Mammary epithelial cell (primary cell): ENCODE results near the gene TSC1.

Experiments used
- EZH2 ChIP-seq: IDR thresholded peaks from 2 replicates; pipeline ENCODE4 v1.6.1; 2012; ENCODE audit warnings: low read length, inconsistent platforms, borderline replicate concordance
- TF ChIP-seq, protein P1 (sequence below), 2 donors: IDR thresholded peaks in 1 of 2; conservative IDR thresholded peaks in 1 of 2; 2 replicates each; pipeline ENCODE4 v1.5.1; 2011 to 2012; ENCODE audit warnings: inconsistent platforms in 2 of 2, low read length in 2 of 2, mild to moderate bottlenecking in 2 of 2, control low read depth in 1 of 2, low read depth in 1 of 2; ENCODE audit not compliant: insufficient read depth in 1 of 2; ENCODE audit errors: extremely low read depth in 1 of 2

DNA sequence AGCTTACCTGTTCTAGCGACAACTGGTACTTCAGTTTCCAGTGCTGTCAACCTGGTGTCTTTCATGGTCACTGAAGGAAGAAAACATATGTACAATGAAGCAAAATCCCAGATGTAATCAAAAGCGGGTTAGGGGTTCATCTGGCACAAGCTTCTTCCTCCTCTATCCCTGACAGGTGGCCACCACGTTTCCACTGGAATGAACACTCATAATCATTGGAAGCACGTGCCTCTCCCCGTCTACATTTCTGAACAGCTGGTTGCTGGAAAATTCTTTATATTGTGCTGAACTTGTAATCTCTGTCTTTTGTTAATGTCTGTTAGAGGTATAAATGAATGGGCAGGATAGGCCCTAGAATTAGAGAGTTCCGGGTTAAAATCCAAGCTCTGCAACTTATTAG is 9.4 kb downstream of the TSC1 start:
- TF ChIP-seq, protein P1, sequence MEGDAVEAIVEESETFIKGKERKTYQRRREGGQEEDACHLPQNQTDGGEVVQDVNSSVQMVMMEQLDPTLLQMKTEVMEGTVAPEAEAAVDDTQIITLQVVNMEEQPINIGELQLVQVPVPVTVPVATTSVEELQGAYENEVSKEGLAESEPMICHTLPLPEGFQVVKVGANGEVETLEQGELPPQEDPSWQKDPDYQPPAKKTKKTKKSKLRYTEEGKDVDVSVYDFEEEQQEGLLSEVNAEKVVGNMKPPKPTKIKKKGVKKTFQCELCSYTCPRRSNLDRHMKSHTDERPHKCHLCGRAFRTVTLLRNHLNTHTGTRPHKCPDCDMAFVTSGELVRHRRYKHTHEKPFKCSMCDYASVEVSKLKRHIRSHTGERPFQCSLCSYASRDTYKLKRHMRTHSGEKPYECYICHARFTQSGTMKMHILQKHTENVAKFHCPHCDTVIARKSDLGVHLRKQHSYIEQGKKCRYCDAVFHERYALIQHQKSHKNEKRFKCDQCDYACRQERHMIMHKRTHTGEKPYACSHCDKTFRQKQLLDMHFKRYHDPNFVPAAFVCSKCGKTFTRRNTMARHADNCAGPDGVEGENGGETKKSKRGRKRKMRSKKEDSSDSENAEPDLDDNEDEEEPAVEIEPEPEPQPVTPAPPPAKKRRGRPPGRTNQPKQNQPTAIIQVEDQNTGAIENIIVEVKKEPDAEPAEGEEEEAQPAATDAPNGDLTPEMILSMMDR (conservative IDR thresholded peaks at IDR 0.05 in 1 of 2, IDR thresholded peaks at IDR 0.05 in 1 of 2; ENCODE audit: extremely low read depth in 1 of 2, insufficient read depth in 1 of 2, low read depth in 1 of 2, low read length in 2 of 2), result no peak
- no peak for TF ChIP-seq EZH2
